Activated CD4-positive, alpha-beta memory T cell treated with anti-CD3 and anti-CD28 coated beads for 36 hours (primary cell): ENCODE data around the gene RHBG. TPM values are rescaled to one million over a fixed set of nuclear protein-coding genes. Genes with fewer than 3 reads are reported as not detected.
"Not testable (repeated sequence)": the region's sequence is repeated elsewhere in the genome, so short reads cannot be mapped to it uniquely, and the experiment has no call there.

ENCODE experiments used
- CTCF ChIA-PET: fragments of 350-600 bp; sonication (Branson Sonifier 250); formaldehyde crosslinking; loops from one replicate; lab custom pipeline; 2021; ENCODE audit warnings: antibody characterized with exemption, inconsistent platforms; lab: Charles Lee
- POLR2A ChIA-PET: fragments of 350-600 bp; sonication (Branson Sonifier 250); formaldehyde crosslinking; loops from one replicate; lab custom pipeline; 2021; ENCODE audit warnings: antibody characterized with exemption; lab: Charles Lee
- DNase-seq: peaks from one replicate; pipeline ENCODE4 v3.0.0-alpha.2; 2020
- H3K27ac Mint-ChIP-seq: one replicate; pipeline ENCODE4 v1.8.0; 2021; ENCODE audit warnings: mixed read lengths
- H3K27me3 Mint-ChIP-seq: one replicate; pipeline ENCODE4 v1.8.0; 2021; ENCODE audit warnings: mixed read lengths
- H3K36me3 Mint-ChIP-seq: one replicate; pipeline ENCODE4 v1.8.0; 2021; ENCODE audit warnings: mixed read lengths
- H3K4me1 Mint-ChIP-seq: one replicate; pipeline ENCODE4 v1.8.0; 2021; ENCODE audit warnings: low read depth, mixed read lengths
- H3K4me3 Mint-ChIP-seq: one replicate; pipeline ENCODE4 v1.8.0; 2021; ENCODE audit warnings: mild to moderate bottlenecking, mixed read lengths
- H3K9me3 Mint-ChIP-seq: one replicate; pipeline ENCODE4 v1.8.0; 2021; ENCODE audit warnings: mixed read lengths
- intact Hi-C: fragments of 100-400 bp; cut with micrococcal nuclease; formaldehyde crosslinking; loops from one replicate; pipeline ENCODE4 v1.15.1; 2023
- total RNA-seq, 2 experiments: library from RNA; stranded (reverse); gene quantifications; one replicate each; pipeline ENCODE4 v1.2.3, GENCODE V29; 2021

RHBG gene
- total RNA-seq, 2 experiments from 2014 or later = not detected

- peaks cover 25% of the 10 kb centered on the region for H3K27me3 Mint-ChIP-seq
- ChIA-PET POLR2A (no interaction called here), CTCF (interaction anchor here (0.6 to 2.9 kb wide), 3 partner anchors 20 to 254 kb away, joined by 3 to 16 read pairs (median 4); no protein-coding TSS in a partner anchor)
- intact Hi-C loops = no loop called here
- no peaks in the 10 kb centered on the region for H3K36me3 Mint-ChIP-seq
- no peak overlapping the region for H3K4me3 Mint-ChIP-seq
- peaks cover 2% of the 10 kb centered on the region for H3K4me1 Mint-ChIP-seq
- no peak overlapping the region for H3K27ac Mint-ChIP-seq
- no peaks in the 10 kb centered on the region for H3K9me3 Mint-ChIP-seq
- no peak for DNase-seq
Measured at GRCh38 chr1:156365754-156366153, 3.3 kb upstream of the RHBG start.

GRCh38 chr1:156366378-156367166 lies 2.4 kb upstream of the RHBG start:
- Mint-ChIP-seq H3K27ac (no peak overlapping the region), H3K27me3 (peaks cover 25% of the 10 kb centered on the region), H3K36me3 (no peaks in the 10 kb centered on the region), H3K4me3 (no peak overlapping the region), H3K4me1 (peaks cover 2% of the 10 kb centered on the region), H3K9me3 (no peaks in the 10 kb centered on the region)
- CTCF ChIA-PET = interaction anchor here (1.4 to 2.9 kb wide), 2 partner anchors 19 to 79 kb away, joined by 4 to 16 read pairs; no protein-coding TSS in a partner anchor
- POLR2A ChIA-PET = no interaction called here
- DNase-seq = no peak
- intact Hi-C loops = no loop called here

GRCh38 chr1:156367383-156368156 lies 1.4 kb upstream of the RHBG start:
- intact Hi-C loops = no loop called here
- Mint-ChIP-seq H3K4me1 (peaks cover 2% of the 10 kb centered on the region), H3K36me3 (no peaks in the 10 kb centered on the region), H3K27me3 (peaks cover 31% of the 10 kb centered on the region), H3K27ac (no peak overlapping the region), H3K9me3 (no peaks in the 10 kb centered on the region), H3K4me3 (no peak overlapping the region)
- no peak for DNase-seq
- CTCF ChIA-PET = interaction anchor here (2.9 kb wide), 1 partner anchor 18 kb away, joined by 16 read pairs; no protein-coding TSS in a partner anchor
- POLR2A ChIA-PET = no interaction called here

GRCh38 chr1:156368157-156368658 lies 803 bp upstream of the RHBG start:
- peaks cover 31% of the 10 kb centered on the region for H3K27me3 Mint-ChIP-seq
- H3K4me1 Mint-ChIP-seq = peaks cover 2% of the 10 kb centered on the region
- ChIA-PET POLR2A (no interaction called here), CTCF (no interaction called here)
- H3K36me3 Mint-ChIP-seq = no peaks in the 10 kb centered on the region
- no peak overlapping the region for H3K27ac Mint-ChIP-seq
- intact Hi-C loops = no loop called here
- H3K4me3 Mint-ChIP-seq = no peak overlapping the region
- no peak for DNase-seq
- no peaks in the 10 kb centered on the region for H3K9me3 Mint-ChIP-seq

- H3K27ac Mint-ChIP-seq, POLR2A ChIA-PET, H3K9me3 Mint-ChIP-seq, intact Hi-C loops, H3K36me3 Mint-ChIP-seq, H3K4me3 Mint-ChIP-seq, DNase-seq, H3K4me1 Mint-ChIP-seq: not testable (repeated sequence)
- CTCF ChIA-PET = interaction anchor here (0.6 to 2.4 kb wide), 3 partner anchors 16 to 111 kb away, joined by 3 to 13 read pairs (median 12); no protein-coding TSS in a partner anchor
- H3K27me3 Mint-ChIP-seq = peaks cover 26% of the 10 kb centered on the region
Measured at GRCh38 chr1:156369685-156370286, 775 bp downstream of the RHBG start.

GRCh38 chr1:156371553-156372264 lies 2.7 kb downstream of the RHBG start:
- no peaks in the 10 kb centered on the region for H3K36me3 Mint-ChIP-seq
- H3K4me1 Mint-ChIP-seq = peaks cover 2% of the 10 kb centered on the region
- ChIA-PET POLR2A (no interaction called here), CTCF (interaction anchor here (1.0 to 2.4 kb wide), 7 partner anchors 13 to 74 kb away, joined by 3 to 13 read pairs (median 5); no protein-coding TSS in a partner anchor)
- no peak overlapping the region for H3K27ac Mint-ChIP-seq
- no peaks in the 10 kb centered on the region for H3K9me3 Mint-ChIP-seq
- H3K4me3 Mint-ChIP-seq = no peak overlapping the region
- H3K27me3 Mint-ChIP-seq = peaks cover 21% of the 10 kb centered on the region
- peak; percentile 21 for DNase-seq
- intact Hi-C loops = no loop called here

GRCh38 chr1:156372265-156372586 lies 3.2 kb downstream of the RHBG start:
- no peak for DNase-seq
- intact Hi-C loops = no loop called here
- H3K27me3 Mint-ChIP-seq = peaks cover 21% of the 10 kb centered on the region

GRCh38 chr1:156372876-156373275 lies 3.9 kb downstream of the RHBG start:
- Mint-ChIP-seq H3K4me3 (no peak overlapping the region), H3K36me3 (no peaks in the 10 kb centered on the region), H3K27ac (no peak overlapping the region), H3K27me3 (peaks cover 21% of the 10 kb centered on the region), H3K4me1 (peaks cover 2% of the 10 kb centered on the region), H3K9me3 (no peaks in the 10 kb centered on the region)
- intact Hi-C loops = no loop called here
- POLR2A ChIA-PET = no interaction called here
- no peak for DNase-seq
- CTCF ChIA-PET = interaction anchor here (0.5 to 2.0 kb wide), 7 partner anchors 10 to 213 kb away, joined by 3 to 8 read pairs (median 3); no protein-coding TSS in a partner anchor

More at GRCh38 chr1:156372265-156372586, 3.2 kb downstream of the RHBG start:
- H3K4me1 Mint-ChIP-seq = peaks cover 2% of the 10 kb centered on the region
- H3K4me3 Mint-ChIP-seq = no peak overlapping the region
- ChIA-PET POLR2A (no interaction called here), CTCF (interaction anchor here (1.0 to 2.0 kb wide), 4 partner anchors 10 to 73 kb away, joined by 3 to 8 read pairs (median 4); no protein-coding TSS in a partner anchor)
- H3K36me3 Mint-ChIP-seq = no peaks in the 10 kb centered on the region
- H3K27ac Mint-ChIP-seq = no peak overlapping the region
- no peaks in the 10 kb centered on the region for H3K9me3 Mint-ChIP-seq

GRCh38 chr1:156373546-156373945 lies 4.5 kb downstream of the RHBG start:
- Mint-ChIP-seq H3K9me3 (no peaks in the 10 kb centered on the region), H3K4me1 (peaks cover 2% of the 10 kb centered on the region), H3K27me3 (peaks cover 17% of the 10 kb centered on the region), H3K4me3 (no peak overlapping the region), H3K27ac (no peak overlapping the region), H3K36me3 (no peaks in the 10 kb centered on the region)
- ChIA-PET POLR2A (no interaction called here), CTCF (interaction anchor here (0.5 to 2.0 kb wide), 6 partner anchors 9 to 212 kb away, joined by 3 to 8 read pairs (median 3); no protein-coding TSS in a partner anchor)
- no peak for DNase-seq
- intact Hi-C loops = no loop called here

GRCh38 chr1:156376146-156376545 lies 7.1 kb downstream of the RHBG start:
- Mint-ChIP-seq H3K27ac (no peak overlapping the region), H3K4me1 (no peaks in the 10 kb centered on the region), H3K4me3 (no peak overlapping the region), H3K36me3 (no peaks in the 10 kb centered on the region), H3K9me3 (no peaks in the 10 kb centered on the region), H3K27me3 (peaks cover 8% of the 10 kb centered on the region)
- CTCF ChIA-PET = interaction anchor here (1.0 to 4.1 kb wide), 3 partner anchors 9 to 69 kb away, joined by 3 to 29 read pairs (median 16); no protein-coding TSS in a partner anchor
- intact Hi-C loops = no loop called here
- no peak for DNase-seq
- POLR2A ChIA-PET = interaction anchor here (0.6 kb wide), 1 partner anchor 236 kb away, joined by 4 read pairs; no protein-coding TSS in a partner anchor
